H9 (cell line): Measurements from ENCODE around the gene DAZAP1. TPM values are rescaled to one million over a fixed set of nuclear protein-coding genes. Genes with fewer than 3 reads are reported as not detected.
A peak's percentile ranks its signal among the peaks of the same experiment; 100 is the strongest.
"Not testable (repeated sequence)": the region's sequence is repeated elsewhere in the genome, so short reads cannot be mapped to it uniquely, and the experiment has no call there.

Source experiments
- DNase-seq: peaks from one replicate; pipeline ENCODE4 v3.0.0-alpha.2; 2017
- H2AFZ ChIP-seq: one replicate; pipeline ENCODE4 v1.6.1; 2013; ENCODE audit warnings: mild to moderate bottlenecking, low read length, control low read depth, moderate library complexity
- H2AK5ac ChIP-seq: 2 replicates; pipeline ENCODE4 v1.6.1; 2013; ENCODE audit warnings: low read length, control low read depth, mixed read lengths; ENCODE audit not compliant: insufficient read length
- H2BK120ac ChIP-seq: one replicate; pipeline ENCODE4 v1.6.1; 2013; ENCODE audit warnings: low read depth, mild to moderate bottlenecking, low read length, control low read depth, inconsistent platforms; ENCODE audit not compliant: poor library complexity, severe bottlenecking
- H2BK12ac ChIP-seq: 2 replicates; pipeline ENCODE4 v1.6.1; 2013; ENCODE audit warnings: low read length, control low read depth, mixed read lengths, low read depth; ENCODE audit not compliant: insufficient read length
- H2BK15ac ChIP-seq: 2 replicates; pipeline ENCODE4 v1.6.1; 2013; ENCODE audit warnings: low read depth, low read length, control low read depth
- H2BK20ac ChIP-seq: one replicate; pipeline ENCODE4 v1.6.1; 2013; ENCODE audit warnings: low read depth, mild to moderate bottlenecking, low read length, control low read depth, inconsistent platforms; ENCODE audit not compliant: poor library complexity, severe bottlenecking
- H2BK5ac ChIP-seq: 2 replicates; pipeline ENCODE4 v1.6.1; 2013; ENCODE audit warnings: low read length, control low read depth, mixed read lengths; ENCODE audit not compliant: insufficient read length
- H3K14ac ChIP-seq: 2 replicates; pipeline ENCODE4 v1.6.1; 2013; ENCODE audit warnings: low read length, control low read depth; ENCODE audit not compliant: insufficient read depth
- H3K18ac ChIP-seq: 2 replicates; pipeline ENCODE4 v1.6.1; 2013; ENCODE audit warnings: low read depth, mild to moderate bottlenecking, mixed read lengths, low read length, control low read depth; ENCODE audit not compliant: insufficient read length
- H3K23ac ChIP-seq: 2 replicates; pipeline ENCODE4 v1.6.1; 2013; ENCODE audit warnings: low read length, control low read depth, mixed read lengths, low read depth; ENCODE audit not compliant: insufficient read length
- H3K23me2 ChIP-seq: 2 replicates; pipeline ENCODE4 v1.6.1; 2013; ENCODE audit warnings: low read depth, mild to moderate bottlenecking, mixed read lengths, low read length, control low read depth; ENCODE audit not compliant: insufficient read length, poor library complexity, severe bottlenecking
- H3K27ac ChIP-seq: 2 replicates; pipeline ENCODE4 v1.5.1; 2013; ENCODE audit warnings: low read length, control low read depth, mixed read lengths, low read depth; ENCODE audit not compliant: insufficient read length
- H3K27me3 ChIP-seq: 2 replicates; pipeline ENCODE4 v1.6.1; 2013; ENCODE audit warnings: low read length, control low read depth, inconsistent platforms; ENCODE audit not compliant: insufficient read depth
- H3K4ac ChIP-seq: 2 replicates; pipeline ENCODE4 v1.6.1; 2013; ENCODE audit warnings: low read depth, mild to moderate bottlenecking, control low read depth, inconsistent platforms, low read length, moderate library complexity
- H3K4me1 ChIP-seq: 2 replicates; pipeline ENCODE4 v1.6.1; 2013; ENCODE audit warnings: low read length, control low read depth, inconsistent platforms; ENCODE audit not compliant: insufficient read depth
- H3K4me2 ChIP-seq: 2 replicates; pipeline ENCODE4 v1.6.1; 2013; ENCODE audit warnings: low read length, control low read depth, mixed read lengths; ENCODE audit not compliant: insufficient read length, insufficient read depth
- H3K56ac ChIP-seq: 2 replicates; pipeline ENCODE4 v1.6.1; 2013; ENCODE audit warnings: low read depth, mild to moderate bottlenecking, mixed read lengths, low read length, control low read depth; ENCODE audit not compliant: insufficient read length
- H3K79me1 ChIP-seq: 2 replicates; pipeline ENCODE4 v1.6.1; 2013; ENCODE audit warnings: low read depth, mild to moderate bottlenecking, moderate library complexity, low read length, control low read depth, inconsistent platforms; ENCODE audit not compliant: insufficient read depth, poor library complexity, severe bottlenecking
- H3K79me2 ChIP-seq: 2 replicates; pipeline ENCODE4 v1.6.1; 2013; ENCODE audit warnings: low read length, control low read depth, inconsistent platforms; ENCODE audit not compliant: insufficient read depth
- H3K9ac ChIP-seq: 2 replicates; pipeline ENCODE4 v1.6.1; 2013; ENCODE audit warnings: low read length, control low read depth, mixed read lengths; ENCODE audit not compliant: insufficient read length; ENCODE audit errors: extremely low read depth
- H3K9me3 ChIP-seq: one replicate; pipeline ENCODE4 v1.6.1; 2013; ENCODE audit warnings: low read depth, low read length, inconsistent platforms; ENCODE audit not compliant: control insufficient read depth
- H3T11ph ChIP-seq: one replicate; pipeline ENCODE4 v1.6.1; 2013; ENCODE audit warnings: mild to moderate bottlenecking, low read length, control low read depth, inconsistent platforms
- H4K20me1 ChIP-seq: one replicate; pipeline ENCODE4 v1.6.1; 2013; ENCODE audit not compliant: control insufficient read depth, insufficient read length, insufficient read depth
- H4K5ac ChIP-seq: 2 replicates; pipeline ENCODE4 v1.6.1; 2013; ENCODE audit warnings: low read depth, mild to moderate bottlenecking, mixed read lengths, low read length, control low read depth; ENCODE audit not compliant: insufficient read length
- H4K8ac ChIP-seq: replicated peaks from 2 replicates; pipeline ENCODE4 v1.6.1; 2013; ENCODE audit warnings: low read length, control low read depth, mixed read lengths, low read depth; ENCODE audit not compliant: insufficient read length
- H4K91ac ChIP-seq: 2 replicates; pipeline ENCODE4 v1.6.1; 2013; ENCODE audit warnings: low read depth, mild to moderate bottlenecking, moderate library complexity, mixed read lengths, low read length, control low read depth; ENCODE audit not compliant: insufficient read length
- H3K27ac Mint-ChIP-seq, 3 experiments: 2 replicates in 2 of 3; 3 replicates in 1 of 3; pipeline ENCODE4 v1.8.0; 2020 to 2021; ENCODE audit warnings: mixed read lengths in 3 of 3, mild to moderate bottlenecking in 1 of 3, moderate library complexity in 1 of 3
- H3K27me3 Mint-ChIP-seq: 2 replicates; pipeline ENCODE4 v1.8.0; 2021; ENCODE audit warnings: low read depth, mild to moderate bottlenecking, moderate library complexity, mixed read lengths
- H3K36me3 Mint-ChIP-seq, 3 experiments: 2 replicates in 2 of 3; 3 replicates in 1 of 3; pipeline ENCODE4 v1.8.0; 2020 to 2021; ENCODE audit warnings: low read depth in 3 of 3, mixed read lengths in 3 of 3; ENCODE audit not compliant: insufficient read depth in 1 of 3
- H3K4me1 Mint-ChIP-seq, 2 experiments: 2 replicates each; pipeline ENCODE4 v1.8.0; 2020; ENCODE audit warnings: mixed read lengths in 2 of 2
- H3K4me3 Mint-ChIP-seq, 2 experiments: 2 replicates in 1 of 2; 3 replicates in 1 of 2; pipeline ENCODE4 v1.8.0; 2020 to 2021; ENCODE audit warnings: mild to moderate bottlenecking in 2 of 2, mixed read lengths in 2 of 2, moderate library complexity in 1 of 2
- H3K9me3 Mint-ChIP-seq, 2 experiments: 2 replicates in 1 of 2; 3 replicates in 1 of 2; pipeline ENCODE4 v1.8.0; 2020; ENCODE audit warnings: mild to moderate bottlenecking in 2 of 2, mixed read lengths in 2 of 2, moderate library complexity in 1 of 2
- CTCF ChIP-seq: fragments of 200-600 bp; sonication (generic); conservative IDR thresholded peaks from 3 replicates; pipeline ENCODE4 v1.8.0; 2021; ENCODE audit warnings: antibody characterized with exemption, mild to moderate bottlenecking
- WGBS: extraction: QIAGEN DNeasy Blood & Tissue Kit; methylation state at CpG from one replicate; pipeline ENCODE4 v1.1.7; 2013; ENCODE audit warnings: missing lambda C conversion rate, low lambda C conversion rate, mixed read lengths; ENCODE audit not compliant: insufficient read length; ENCODE audit errors: extremely low coverage; 5-methylcytosine and 5-hydroxymethylcytosine counted together
- total RNA-seq: library from RNA; stranded (reverse); gene quantifications from 2 replicates; pipeline ENCODE4 v1.2.1, GENCODE V29; 2021

The DAZAP1 gene
- total RNA-seq, 1 experiment from 2014 or later: 265 TPM

GRCh38 chr19:1475751-1476437, 68.5 kb downstream of the DAZAP1 start:
- Mint-ChIP-seq H3K4me3 (peak overlapping the region in 1 of 2 experiments; percentile 35; a peak in 1 of 5 replicates), H3K9me3 (no peaks in the 10 kb centered on the region), H3K27me3 (peaks cover 26% of the 10 kb centered on the region), H3K4me1 (peaks cover 0 to 15% of the 10 kb centered on the region in 2 experiments; a peak in 2 of 4 replicates), H3K36me3 (peaks cover 5 to 13% (median 11%) of the 10 kb centered on the region in 3 experiments; a peak in 6 of 7 replicates), H3K27ac (no peak overlapping the region)
- Histone ChIP-seq H2BK12ac (no peak overlapping the region), H4K5ac (no peak overlapping the region), H2BK5ac (no peak overlapping the region), H3T11ph (no peak overlapping the region), H4K8ac (no peak overlapping the region), H3K23me2 (peaks cover 3% of the 10 kb centered on the region), H2BK15ac (no peak overlapping the region), H3K56ac (no peak overlapping the region), H2AFZ (no peak overlapping the region), H3K79me1 (no peaks in the 10 kb centered on the region), H3K23ac (no peak overlapping the region), H4K20me1 (peaks cover 3% of the 10 kb centered on the region), H3K4ac (no peak overlapping the region), H3K4me1 (no peaks in the 10 kb centered on the region), H3K4me2 (no peak overlapping the region), H3K27ac (no peak overlapping the region), H2BK20ac (no peak overlapping the region), H3K9ac (no peak overlapping the region), H3K18ac (no peak overlapping the region), H4K91ac (no peak overlapping the region), H3K14ac (no peak overlapping the region), H2AK5ac (no peak overlapping the region), H3K9me3 (no peaks in the 10 kb centered on the region), H3K27me3 (peaks cover 6% of the 10 kb centered on the region; the same call in 1 of the 2 replicates), H2BK120ac (no peak overlapping the region), H3K79me2 (no peaks in the 10 kb centered on the region)
- DNase-seq: peak; percentile 20
- no CpG with 5 or more reads among the region's 31 CpGs for WGBS
- TF ChIP-seq CTCF: no peak

- not testable (repeated sequence) for H3K14ac ChIP-seq, H3K4me2 ChIP-seq, H4K8ac ChIP-seq, H3K56ac ChIP-seq, H3K27ac ChIP-seq, H2BK15ac ChIP-seq, H3K9me3 ChIP-seq, H3K79me2 ChIP-seq, H3K4ac ChIP-seq, H3K9ac ChIP-seq, H2AK5ac ChIP-seq, H3K9me3 Mint-ChIP-seq, H3K4me1 ChIP-seq, H4K20me1 ChIP-seq, H2BK20ac ChIP-seq, H3K23me2 ChIP-seq, H3K79me1 ChIP-seq, H2AFZ ChIP-seq, H4K91ac ChIP-seq, H2BK12ac ChIP-seq, H2BK120ac ChIP-seq, H3K23ac ChIP-seq, H3K18ac ChIP-seq, H3T11ph ChIP-seq, H2BK5ac ChIP-seq, H3K27me3 ChIP-seq, H4K5ac ChIP-seq, H3K27ac Mint-ChIP-seq
- no CpG with 5 or more reads among the region's 9 CpGs for WGBS
- DNase-seq: peak; percentile 27
- Mint-ChIP-seq H3K4me1 (peaks cover 0 to 11% of the 10 kb centered on the region in 2 experiments; a peak in 2 of 4 replicates), H3K27me3 (peaks cover 15% of the 10 kb centered on the region), H3K36me3 (peaks cover 5 to 13% (median 11%) of the 10 kb centered on the region in 3 experiments; a peak in 6 of 7 replicates), H3K4me3 (peak overlapping the region; percentile 29 to 63; a peak in 3 of 5 replicates)
Measured at GRCh38 chr19:1477056-1477455, 69.7 kb downstream of the DAZAP1 start.
